AG04450 (cell line): Measurements from ENCODE around the gene RNF183. TPM values are rescaled to one million over a fixed set of nuclear protein-coding genes. Genes with fewer than 3 reads are reported as not detected.

Experiments used
- CTCF ChIA-PET: fragments of 300-600, 350-600 bp; formaldehyde crosslinking; extraction: SDS; loops from one replicate; lab custom pipeline; 2022; ENCODE audit warnings: antibody characterized with exemption, inconsistent platforms; lab: Charles Lee
- POLR2A ChIA-PET: fragments of 350-600 bp; formaldehyde crosslinking; extraction: SDS; loops from one replicate; lab custom pipeline; 2021; ENCODE audit warnings: antibody characterized with exemption, inconsistent platforms; lab: Yijun Ruan, JAX
- DNase-seq: peaks from one replicate; pipeline ENCODE4 v3.0.0-alpha.2; 2011; ENCODE audit warnings: low read depth, low spot score
- H3K27ac ChIP-seq: one replicate; pipeline ENCODE4 v1.5.1; 2012; ENCODE audit warnings: low read depth, low read length, control low read depth
- H3K27me3 ChIP-seq: one replicate; pipeline ENCODE4 v1.6.0; 2012; ENCODE audit warnings: low read length; ENCODE audit not compliant: control insufficient read depth, insufficient read depth
- H3K4me3 ChIP-seq: 2 replicates; pipeline ENCODE4 v1.5.1; 2011; ENCODE audit warnings: mild to moderate bottlenecking, low read depth, low read length, control low read depth
- H3K9me3 ChIP-seq: 2 replicates; pipeline ENCODE4 v1.5.1; 2012; ENCODE audit warnings: low read length; ENCODE audit not compliant: control insufficient read depth, insufficient read depth
- polyA plus RNA-seq: library from polyadenylated mRNA; depleted of rRNA; stranded (reverse); fragments of >200 nt; gene quantifications from 2 replicates; pipeline ENCODE4 v1.2.3, GENCODE V29; 2011
- TF ChIP-seq, protein P1 (sequence below): IDR thresholded peaks from 2 replicates; pipeline ENCODE4 v1.5.1; 2011; ENCODE audit warnings: low read depth, low read length, control low read depth, inconsistent platforms

The RNF183 gene
- polyA plus RNA-seq, 1 experiment: not detected

DNA sequence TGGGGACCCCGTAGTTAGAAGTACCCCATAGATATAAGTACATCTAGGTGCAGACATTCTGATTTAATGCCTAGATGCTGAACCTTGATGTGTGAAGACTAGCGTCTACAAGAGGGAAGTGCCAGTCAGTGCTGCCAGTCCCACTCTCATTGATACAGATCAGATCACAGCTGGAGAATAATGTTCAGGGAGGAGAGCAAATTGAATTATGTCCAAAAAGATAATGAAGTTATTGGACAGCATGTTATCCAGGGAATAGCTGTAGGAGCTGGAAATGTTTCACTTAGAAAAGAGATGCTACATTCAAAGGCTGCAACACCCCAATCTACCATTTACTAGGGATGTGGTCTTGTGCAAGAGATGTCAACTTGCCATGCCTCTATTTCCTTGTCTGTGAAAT lies 15.9 kb upstream of the RNF183 start:
- CTCF ChIA-PET: interaction anchor here (1.7 to 2.0 kb wide), 2 partner anchors 11 to 336 kb away, joined by 5 to 8 read pairs; no protein-coding TSS in a partner anchor

DNA sequence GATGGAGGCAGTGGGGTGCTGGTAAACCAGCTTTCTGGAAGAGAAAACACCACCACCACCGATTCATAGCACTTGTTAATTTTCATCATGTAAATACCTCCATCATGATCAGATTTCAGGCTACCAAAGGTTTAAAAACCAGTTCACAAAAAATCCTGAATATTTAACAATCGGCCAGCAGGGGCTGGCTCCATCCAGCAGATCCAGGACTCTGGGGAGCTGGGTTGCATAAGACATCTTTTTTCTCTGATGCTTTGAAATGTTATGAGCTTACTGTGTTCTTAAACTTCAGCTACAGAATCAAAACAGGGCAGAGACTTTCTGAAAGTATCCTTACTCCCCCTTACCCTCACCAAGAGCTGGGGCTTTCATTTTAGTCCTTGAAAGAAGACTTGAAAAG lies 14.6 kb upstream of the RNF183 start:
- Histone ChIP-seq H3K27ac (no peak overlapping the region), H3K9me3 (no peaks in the 10 kb centered on the region), H3K4me3 (no peak overlapping the region), H3K27me3 (peaks cover 9% of the 10 kb centered on the region)
- no peak for DNase-seq
- ChIA-PET POLR2A (interaction anchor here (0.6 kb wide), 2 partner anchors 41 to 92 kb away, joined by 3 read pairs; partner anchors contain the start of genes C9orf43 and POLE3), CTCF (interaction anchor here (0.6 to 2.0 kb wide), 4 partner anchors 9 to 388 kb away, joined by 3 to 8 read pairs (median 5); partner anchors contain the start of gene ALAD)
- TF ChIP-seq, protein P1, sequence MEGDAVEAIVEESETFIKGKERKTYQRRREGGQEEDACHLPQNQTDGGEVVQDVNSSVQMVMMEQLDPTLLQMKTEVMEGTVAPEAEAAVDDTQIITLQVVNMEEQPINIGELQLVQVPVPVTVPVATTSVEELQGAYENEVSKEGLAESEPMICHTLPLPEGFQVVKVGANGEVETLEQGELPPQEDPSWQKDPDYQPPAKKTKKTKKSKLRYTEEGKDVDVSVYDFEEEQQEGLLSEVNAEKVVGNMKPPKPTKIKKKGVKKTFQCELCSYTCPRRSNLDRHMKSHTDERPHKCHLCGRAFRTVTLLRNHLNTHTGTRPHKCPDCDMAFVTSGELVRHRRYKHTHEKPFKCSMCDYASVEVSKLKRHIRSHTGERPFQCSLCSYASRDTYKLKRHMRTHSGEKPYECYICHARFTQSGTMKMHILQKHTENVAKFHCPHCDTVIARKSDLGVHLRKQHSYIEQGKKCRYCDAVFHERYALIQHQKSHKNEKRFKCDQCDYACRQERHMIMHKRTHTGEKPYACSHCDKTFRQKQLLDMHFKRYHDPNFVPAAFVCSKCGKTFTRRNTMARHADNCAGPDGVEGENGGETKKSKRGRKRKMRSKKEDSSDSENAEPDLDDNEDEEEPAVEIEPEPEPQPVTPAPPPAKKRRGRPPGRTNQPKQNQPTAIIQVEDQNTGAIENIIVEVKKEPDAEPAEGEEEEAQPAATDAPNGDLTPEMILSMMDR: peak; percentile 44

More for the DNA sequence above, 15.9 kb upstream of the RNF183 start:
- TF ChIP-seq, protein P1: no peak
- Histone ChIP-seq H3K4me3 (no peak overlapping the region), H3K27ac (no peak overlapping the region), H3K27me3 (peaks cover 12% of the 10 kb centered on the region), H3K9me3 (no peaks in the 10 kb centered on the region)
- POLR2A ChIA-PET: no interaction called here
- no peak for DNase-seq

DNA sequence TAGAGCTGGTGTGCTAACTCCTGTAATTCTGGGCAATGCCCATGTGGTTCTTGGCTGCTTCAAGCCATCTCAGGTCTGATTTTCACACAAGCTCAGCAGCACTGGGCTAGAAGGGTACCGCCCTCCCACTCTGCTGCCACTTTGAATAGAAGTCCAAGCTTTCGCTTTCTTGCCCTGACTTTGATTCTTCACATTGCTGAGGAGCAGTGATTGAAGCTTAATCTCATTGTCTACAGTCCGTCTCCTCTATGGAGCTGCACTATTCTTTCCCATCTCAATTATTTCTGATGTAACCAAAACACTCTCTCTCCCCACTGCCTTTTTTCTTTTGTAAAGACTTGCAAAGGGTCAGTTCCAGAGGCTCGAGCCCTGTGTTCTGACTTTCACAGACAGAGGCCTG lies 12.9 kb upstream of the RNF183 start:
- Histone ChIP-seq H3K9me3 (no peaks in the 10 kb centered on the region), H3K27me3 (peaks cover 2% of the 10 kb centered on the region), H3K4me3 (no peak overlapping the region), H3K27ac (no peak overlapping the region)
- DNase-seq: no peak
- ChIA-PET POLR2A (no interaction called here), CTCF (interaction anchor here (1.4 kb wide), 1 partner anchor 10 kb away, joined by 4 read pairs; no protein-coding TSS in a partner anchor)
- TF ChIP-seq, protein P1: no peak

- H3K4me3 ChIP-seq: no peak overlapping the region
- DNase-seq: no peak
- TF ChIP-seq, protein P1: no peak
- H3K27me3 ChIP-seq: peaks cover 2% of the 10 kb centered on the region
- ChIA-PET POLR2A (no interaction called here), CTCF (interaction anchor here (1.4 kb wide), 1 partner anchor 11 kb away, joined by 4 read pairs; no protein-coding TSS in a partner anchor)
- H3K9me3 ChIP-seq: no peaks in the 10 kb centered on the region
- H3K27ac ChIP-seq: no peak overlapping the region
Observed at GRCh38 chr9:113315231-113315630, 12.1 kb upstream of the RNF183 start.

- Histone ChIP-seq H3K4me3 (no peak overlapping the region), H3K27me3 (peaks cover 2% of the 10 kb centered on the region), H3K9me3 (no peaks in the 10 kb centered on the region), H3K27ac (no peak overlapping the region)
- TF ChIP-seq, protein P1: no peak
- DNase-seq: no peak
- ChIA-PET CTCF (interaction anchor here (0.7 kb wide), 1 partner anchor 78 kb away, joined by 7 read pairs; no protein-coding TSS in a partner anchor), POLR2A (no interaction called here)
Observed at GRCh38 chr9:113313261-113313660, 10.1 kb upstream of the RNF183 start.
